ENCODE results near the gene ZXDB. TPM values are rescaled to one million over a fixed set of nuclear protein-coding genes. Genes with fewer than 3 reads are reported as not detected.
"Not testable (repeated sequence)": the region's sequence is repeated elsewhere in the genome, so short reads cannot be mapped to it uniquely, and the experiment has no call there.

ZXDB gene
- 3.7 and 3.9 TPM in 2 replicates for total RNA-seq (2014; rRNA removed; shearing (Covaris generic); ENCODE audit: low replicate concordance)

GRCh38 chrX:57591284-57592159, at the start of gene ZXDB:
TSS of gene ZXDB (plus strand) at chrX:57592011. CDS start at chrX:57592049, 38 bp downstream.
- H3K4me3 ChIP-seq = peak within 1 kb of the TSS; percentile 53
- H3K36me3 ChIP-seq, H3K27me3 ChIP-seq, H3K9me3 ChIP-seq: not testable (repeated sequence)
- DNase-seq = peak; percentile 40

GRCh38 chrX:57565198-57565597, 26.6 kb upstream of the ZXDB start:
- no peak for DNase-seq
- no peaks in the 10 kb centered on the region for H3K36me3 ChIP-seq
- H3K9me3 ChIP-seq = no peaks in the 10 kb centered on the region
- H3K4me3 ChIP-seq = no peak overlapping the region
- H3K27me3 ChIP-seq = no peaks in the 10 kb centered on the region

DNA sequence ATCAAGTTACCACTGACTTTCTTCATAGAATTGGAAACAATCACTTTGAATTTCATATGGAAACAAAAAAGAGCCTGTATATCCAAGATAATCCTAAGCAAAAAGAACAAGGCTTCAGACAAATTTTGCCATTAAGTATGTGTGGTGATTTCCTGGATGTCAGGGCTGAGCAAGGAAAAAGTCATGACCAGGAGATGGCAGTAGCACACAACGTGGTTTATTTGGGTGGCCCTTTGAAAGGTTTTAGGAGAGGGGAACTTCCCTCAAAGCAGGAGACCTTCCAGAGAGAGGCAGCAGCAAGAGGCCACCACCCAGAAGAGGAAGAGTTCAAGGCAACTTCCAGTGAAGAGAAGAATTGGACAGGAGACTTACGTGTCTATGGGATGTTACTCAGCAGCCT, 18.1 kb upstream of the ZXDB start:
- Histone ChIP-seq H3K27me3 (no peaks in the 10 kb centered on the region), H3K9me3 (no peaks in the 10 kb centered on the region), H3K4me3 (no peak overlapping the region), H3K36me3 (no peaks in the 10 kb centered on the region)
- DNase-seq = no peak

GRCh38 chrX:57582948-57583347, 8.9 kb upstream of the ZXDB start:
- H3K4me3 ChIP-seq, H3K27me3 ChIP-seq, H3K9me3 ChIP-seq, H3K36me3 ChIP-seq, DNase-seq: not testable (repeated sequence)

DNA sequence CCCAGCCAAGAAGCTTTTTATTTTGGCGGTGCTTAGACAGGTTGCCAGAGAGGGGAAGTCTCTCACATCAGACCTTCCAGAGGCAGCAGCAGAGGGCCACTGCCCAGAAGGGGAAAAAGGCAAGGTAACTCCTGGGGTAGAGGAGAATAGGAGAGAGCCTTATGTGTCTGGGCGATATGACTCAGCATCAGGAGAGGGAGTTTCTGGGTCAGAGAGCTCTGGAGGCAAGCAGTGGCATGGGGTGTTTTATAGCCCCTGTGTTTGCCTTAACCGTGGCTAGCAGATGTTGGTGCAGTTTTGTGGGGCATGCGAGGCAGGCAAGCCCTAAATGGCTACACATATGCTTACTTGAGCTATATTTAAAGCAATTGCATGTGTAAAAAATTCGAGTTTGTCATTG, 8.3 kb upstream of the ZXDB start:
- H3K27me3 ChIP-seq = no peaks in the 10 kb centered on the region
- H3K4me3 ChIP-seq = no peak overlapping the region
- no peaks in the 10 kb centered on the region for H3K36me3 ChIP-seq
- no peak for DNase-seq
- no peaks in the 10 kb centered on the region for H3K9me3 ChIP-seq

DNA sequence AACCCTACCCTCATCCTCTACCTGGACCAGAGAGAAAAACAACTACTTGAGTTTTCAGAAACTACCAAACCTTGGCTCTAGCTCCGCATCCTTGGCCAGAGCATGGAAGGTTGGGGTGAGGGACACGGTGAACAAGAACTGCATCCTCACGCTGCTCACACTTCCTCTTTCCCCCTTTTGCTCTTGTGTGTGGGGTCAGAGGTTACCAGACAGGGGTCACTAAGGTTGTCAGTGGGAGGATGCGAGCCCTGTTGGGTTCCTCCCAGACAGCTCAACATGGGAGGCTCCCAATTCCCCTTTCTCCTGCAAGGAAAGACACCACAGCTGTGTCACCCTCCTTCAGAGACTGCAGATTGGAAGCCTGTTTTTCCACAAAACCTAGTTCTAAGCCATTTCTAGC, 5.5 kb upstream of the ZXDB start:
- no peak for DNase-seq
- Histone ChIP-seq H3K36me3 (no peaks in the 10 kb centered on the region), H3K27me3 (no peaks in the 10 kb centered on the region), H3K4me3 (no peak overlapping the region), H3K9me3 (no peaks in the 10 kb centered on the region)

DNA sequence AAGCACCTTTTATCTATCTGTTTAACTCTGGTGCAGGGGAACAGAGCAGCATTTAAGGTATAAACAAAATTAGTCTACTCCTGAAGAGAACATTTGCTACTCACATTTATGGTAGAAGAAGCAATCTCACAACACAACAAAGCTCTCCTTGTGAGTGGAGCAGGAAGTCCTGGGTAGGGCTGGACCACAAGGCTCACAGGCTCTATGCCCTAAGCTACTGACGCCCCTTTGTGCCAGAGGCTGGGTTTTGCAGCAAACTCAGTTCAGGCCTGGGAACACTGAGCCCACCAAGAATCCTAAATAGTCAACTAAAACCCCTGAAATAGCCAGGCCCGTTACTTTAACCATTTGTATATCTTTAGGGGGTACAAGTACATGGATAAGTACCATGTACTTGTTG, 4.7 kb upstream of the ZXDB start:
- DNase-seq = no peak
- Histone ChIP-seq H3K36me3 (no peaks in the 10 kb centered on the region), H3K27me3 (no peaks in the 10 kb centered on the region), H3K4me3 (no peak overlapping the region), H3K9me3 (no peaks in the 10 kb centered on the region)

GRCh38 chrX:57587607-57588006, 4.2 kb upstream of the ZXDB start:
- Histone ChIP-seq H3K4me3 (no peak overlapping the region), H3K36me3 (no peaks in the 10 kb centered on the region)

DNA sequence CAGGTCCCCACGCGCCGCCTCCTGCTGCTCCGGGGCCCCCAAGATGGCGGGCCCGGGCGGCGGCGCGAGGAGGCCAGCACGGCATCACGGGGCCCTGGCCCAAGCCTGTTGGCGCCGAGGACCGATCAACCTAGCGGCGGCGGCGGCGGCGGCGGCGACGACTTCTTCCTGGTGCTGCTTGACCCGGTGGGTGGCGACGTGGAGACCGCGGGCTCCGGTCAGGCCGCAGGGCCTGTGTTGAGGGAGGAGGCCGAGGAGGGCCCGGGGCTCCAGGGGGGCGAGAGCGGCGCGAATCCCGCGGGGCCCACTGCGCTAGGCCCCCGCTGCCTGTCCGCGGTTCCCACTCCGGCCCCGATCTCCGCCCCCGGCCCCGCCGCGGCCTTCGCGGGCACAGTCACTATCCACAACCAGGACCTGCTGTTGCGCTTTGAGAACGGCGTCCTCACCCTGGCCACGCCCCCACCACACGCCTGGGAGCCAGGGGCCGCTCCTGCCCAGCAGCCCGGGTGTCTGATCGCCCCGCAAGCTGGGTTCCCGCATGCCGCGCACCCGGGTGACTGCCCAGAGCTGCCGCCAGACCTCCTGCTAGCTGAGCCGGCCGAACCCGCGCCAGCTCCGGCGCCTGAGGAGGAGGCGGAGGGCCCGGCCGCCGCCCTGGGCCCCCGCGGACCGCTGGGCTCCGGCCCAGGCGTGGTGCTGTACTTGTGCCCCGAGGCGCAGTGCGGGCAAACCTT, 516 bp downstream of the ZXDB start:
- not testable (repeated sequence) for H3K36me3 ChIP-seq, H3K9me3 ChIP-seq, H3K27me3 ChIP-seq
- H3K4me3 ChIP-seq = peak overlapping the region; percentile 53
- peak; percentile 51 for DNase-seq

More at GRCh38 chrX:57587607-57588006, 4.2 kb upstream of the ZXDB start:
- DNase-seq = no peak
- Histone ChIP-seq H3K9me3 (no peaks in the 10 kb centered on the region), H3K27me3 (no peaks in the 10 kb centered on the region)

GRCh38 chrX:57592894-57593215, 1.0 kb downstream of the ZXDB start:
- H3K9me3 ChIP-seq, H3K36me3 ChIP-seq, H3K27me3 ChIP-seq, DNase-seq: not testable (repeated sequence)
- H3K4me3 ChIP-seq = peak overlapping the region; percentile 53

DNA sequence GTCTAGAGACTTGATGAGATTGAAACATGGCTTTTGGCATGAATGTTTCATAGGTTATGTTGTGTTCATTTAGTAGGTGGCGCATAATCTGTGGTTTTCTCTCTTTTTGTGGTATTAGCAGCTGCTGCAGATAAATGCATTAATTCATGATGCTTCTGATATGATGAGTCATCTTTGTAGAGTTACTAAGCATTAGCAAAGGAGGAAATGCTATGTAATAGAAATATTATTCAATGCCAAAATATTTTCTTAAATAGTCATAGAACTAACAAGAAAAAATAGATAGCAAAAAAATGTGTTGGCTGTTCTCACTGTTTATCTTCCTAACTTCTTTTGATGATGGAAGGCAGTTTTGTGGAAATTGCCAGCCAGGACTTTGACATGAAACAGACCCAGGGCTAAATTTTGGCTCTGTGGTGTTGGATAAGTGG, 3.6 kb downstream of the ZXDB start:
- Histone ChIP-seq H3K4me3 (no peak overlapping the region), H3K9me3 (no peaks in the 10 kb centered on the region), H3K27me3 (no peaks in the 10 kb centered on the region), H3K36me3 (peaks cover 11% of the 10 kb centered on the region)
- DNase-seq = peak; percentile 15

GRCh38 chrX:57596109-57596508, 4.3 kb downstream of the ZXDB start:
- H3K4me3 ChIP-seq = no peak overlapping the region
- DNase-seq = no peak

DNA sequence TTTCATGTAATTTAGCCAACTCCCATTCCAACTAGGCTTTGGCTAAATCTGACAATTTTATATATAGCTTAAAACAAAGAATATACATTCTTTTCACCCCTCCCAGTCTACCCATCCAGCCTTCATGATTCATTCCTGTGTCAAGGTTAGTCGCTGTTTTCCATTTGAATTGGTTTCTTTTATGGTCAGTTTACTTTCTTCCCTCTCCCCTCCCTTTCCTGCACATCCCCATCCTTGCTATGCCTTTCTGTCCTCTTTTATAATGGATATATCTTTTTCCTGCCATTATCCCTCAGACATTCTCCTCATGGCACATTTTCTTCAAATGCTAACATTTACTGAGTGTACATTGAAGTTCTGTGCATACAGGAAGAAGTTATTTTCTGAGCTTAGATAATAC, 4.7 kb downstream of the ZXDB start:
- H3K9me3 ChIP-seq = no peaks in the 10 kb centered on the region
- no peak for DNase-seq
- no peak overlapping the region for H3K4me3 ChIP-seq
- no peaks in the 10 kb centered on the region for H3K27me3 ChIP-seq
- H3K36me3 ChIP-seq = peaks cover 11% of the 10 kb centered on the region

More at GRCh38 chrX:57596109-57596508, 4.3 kb downstream of the ZXDB start:
- no peaks in the 10 kb centered on the region for H3K27me3 ChIP-seq
- peaks cover 11% of the 10 kb centered on the region for H3K36me3 ChIP-seq
- H3K9me3 ChIP-seq = no peaks in the 10 kb centered on the region

DNA sequence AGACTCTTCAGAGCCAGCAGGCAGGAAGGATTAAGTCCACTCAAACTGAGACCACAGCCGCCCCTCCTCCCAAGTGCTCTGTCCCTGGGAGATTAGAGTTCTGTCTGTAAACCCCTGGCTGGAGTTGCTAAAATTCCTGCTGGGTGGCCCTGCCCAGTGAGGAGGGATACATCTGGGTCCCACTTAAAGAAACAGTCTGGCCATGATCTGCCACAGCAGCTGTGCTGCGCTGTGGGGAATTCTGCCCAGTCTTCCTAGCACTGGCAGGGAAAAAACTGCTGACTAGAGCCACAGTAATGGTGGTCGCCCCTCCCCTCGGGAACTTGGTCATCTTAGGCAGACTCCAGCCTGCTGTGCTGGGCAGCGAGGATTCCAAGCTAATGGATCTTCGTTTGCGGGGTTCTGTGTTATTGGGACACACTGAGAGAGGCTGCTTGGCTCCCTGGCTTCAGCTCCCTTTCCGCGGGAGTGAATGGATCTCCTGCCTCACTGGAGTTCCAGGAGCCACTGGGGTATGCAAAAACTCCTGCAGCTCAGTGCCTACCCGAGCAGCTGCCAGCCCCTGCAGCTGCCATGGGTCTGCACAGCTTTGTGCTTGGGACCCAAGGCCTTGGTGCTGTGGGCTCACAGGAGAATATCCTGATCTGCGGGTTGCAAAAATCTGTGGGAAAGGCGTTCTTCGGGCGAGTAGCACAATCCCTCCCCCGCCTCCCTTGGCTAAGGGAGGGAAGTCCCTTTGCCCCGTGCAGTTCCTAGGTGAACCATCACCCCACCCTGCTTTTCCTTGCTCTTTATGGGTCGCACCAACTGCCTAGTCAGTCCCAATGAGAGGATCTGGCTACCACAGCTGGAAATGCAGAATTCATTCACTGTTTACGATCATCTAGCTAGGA, 15.7 kb downstream of the ZXDB start:
- peak; percentile 9 for DNase-seq
- no peaks in the 10 kb centered on the region for H3K9me3 ChIP-seq
- H3K4me3 ChIP-seq = peak overlapping the region; percentile 21
- no peaks in the 10 kb centered on the region for H3K36me3 ChIP-seq
- no peaks in the 10 kb centered on the region for H3K27me3 ChIP-seq

- not testable (repeated sequence) for H3K9me3 ChIP-seq, H3K4me3 ChIP-seq, H3K27me3 ChIP-seq, DNase-seq, H3K36me3 ChIP-seq
Measured at GRCh38 chrX:57613351-57613750, 21.5 kb downstream of the ZXDB start.

DNA sequence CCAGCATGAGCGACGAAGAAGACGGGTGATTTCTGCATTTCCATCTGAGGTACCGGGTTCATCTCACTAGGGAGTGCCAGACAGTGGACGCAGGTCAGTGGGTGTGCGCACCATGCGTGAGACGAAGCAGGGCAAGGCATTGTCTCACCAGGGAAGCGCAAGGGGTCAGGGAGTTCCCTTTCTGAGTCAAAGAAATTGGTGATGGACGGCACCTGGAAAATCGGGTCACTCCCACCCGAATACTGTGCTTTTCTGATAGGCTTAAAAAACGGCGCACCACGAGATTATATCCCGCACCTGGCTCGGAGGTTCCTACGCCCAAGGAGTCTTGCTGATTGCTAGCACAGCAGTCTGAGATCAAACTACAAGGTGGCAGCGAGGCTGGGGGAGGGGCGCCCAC, 37.6 kb downstream of the ZXDB start:
- not testable (repeated sequence) for DNase-seq, H3K9me3 ChIP-seq, H3K27me3 ChIP-seq, H3K4me3 ChIP-seq, H3K36me3 ChIP-seq

DNA sequence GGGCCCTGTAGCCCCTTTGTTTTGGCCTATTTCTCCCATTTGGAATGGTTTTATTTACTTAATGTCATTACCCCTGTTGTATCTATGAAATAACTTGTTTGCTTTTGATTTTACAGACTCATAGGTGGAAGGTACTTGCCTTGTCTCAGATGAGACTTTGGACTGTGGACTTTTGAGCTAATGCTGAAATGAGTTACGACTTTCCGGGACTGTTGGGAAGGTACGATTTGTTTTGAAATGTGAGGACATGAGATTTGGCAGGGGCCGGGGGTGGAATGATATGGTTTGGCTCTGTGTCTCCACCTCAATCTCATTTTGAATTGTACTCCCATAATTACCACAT, 48.8 kb downstream of the ZXDB start:
- H3K36me3 ChIP-seq = no peaks in the 10 kb centered on the region
- no peaks in the 10 kb centered on the region for H3K27me3 ChIP-seq
- H3K9me3 ChIP-seq = no peaks in the 10 kb centered on the region
- DNase-seq = no peak
- no peak overlapping the region for H3K4me3 ChIP-seq
